Ramos (cell line): ENCODE measurements around the gene ADD3.

Experiments used
- in situ Hi-C: fragments of 300-500 bp; cut with MboI; formaldehyde crosslinking; loops from one replicate; pipeline ENCODE4 v1.14.3; 2022; ENCODE audit warnings: low sequenced_read_pairs; ENCODE audit not compliant: unreplicated experiment

ADD3 gene

GRCh38 chr10:109998513-109998912, 9.3 kb upstream of the ADD3 start:
- in situ Hi-C loops: no loop called here

- in situ Hi-C loops: no loop called here
These were observed 4.8 kb upstream of the ADD3 start for GRCh38 chr10:110002801-110003523.

GRCh38 chr10:110003524-110003885, 4.3 kb upstream of the ADD3 start:
- in situ Hi-C loops: no loop called here

GRCh38 chr10:110005719-110006118, 2.1 kb upstream of the ADD3 start:
- in situ Hi-C loops: no loop called here

GRCh38 chr10:110006358-110007160, 1.2 kb upstream of the ADD3 start:
- in situ Hi-C loops: no loop called here

GRCh38 chr10:110007161-110007700, 553 bp upstream of the ADD3 start:
- in situ Hi-C loops: no loop called here

- in situ Hi-C loops: no loop called here
These were observed 945 bp downstream of the ADD3 start for GRCh38 chr10:110008518-110009339.

GRCh38 chr10:110009736-110010475, 2.1 kb downstream of the ADD3 start:
- in situ Hi-C loops: no loop called here

GRCh38 chr10:110010486-110011378, 2.9 kb downstream of the ADD3 start:
- in situ Hi-C loops: no loop called here

GRCh38 chr10:110011681-110012080, 3.9 kb downstream of the ADD3 start:
- in situ Hi-C loops: no loop called here

- in situ Hi-C loops: no loop called here
These were observed 6.0 kb downstream of the ADD3 start for GRCh38 chr10:110013630-110014293.

- in situ Hi-C loops: no loop called here
These were observed 8.3 kb downstream of the ADD3 start for GRCh38 chr10:110016039-110016438.

- in situ Hi-C loops: no loop called here
These were observed 9.3 kb downstream of the ADD3 start for GRCh38 chr10:110017052-110017451.

GRCh38 chr10:110017907-110018306, 10.1 kb downstream of the ADD3 start:
- in situ Hi-C loops: no loop called here

GRCh38 chr10:110020265-110020664, 12.5 kb downstream of the ADD3 start:
- in situ Hi-C loops: no loop called here

GRCh38 chr10:110022716-110023504, 15.1 kb downstream of the ADD3 start:
- in situ Hi-C loops: no loop called here

GRCh38 chr10:110023785-110024465, 16.1 kb downstream of the ADD3 start:
- in situ Hi-C loops: no loop called here
